SK-N-SH treated with all-trans-retinoic acid at 6 μM for 48 hours (cell line): ENCODE results near the gene STAB2.

Experiments
- ATAC-seq: fragments of 200-7000 bp; cut with Tn5 transposase; 3 replicates; pipeline ENCODE4 v1.9.1; 2020; ENCODE audit warnings: mild to moderate bottlenecking, moderate library complexity
- ARNTL ChIP-seq: fragments of 450-650 bp; formaldehyde crosslinking; IDR thresholded peaks from 2 replicates; pipeline ENCODE4 v1.5.0; 2020; ENCODE audit warnings: low read depth, mild to moderate bottlenecking, moderate library complexity, borderline replicate concordance
- BACH2 ChIP-seq: fragments of 250-450 bp; sonication (Bioruptor Pico); IDR thresholded peaks from 2 replicates; pipeline ENCODE4 v1.9.0; 2021; ENCODE audit warnings: mild to moderate bottlenecking, borderline replicate concordance
- CREB5 ChIP-seq: fragments of 250-450 bp; sonication (Bioruptor Pico); IDR thresholded peaks from 2 replicates; pipeline ENCODE4 v1.5.1; 2020; ENCODE audit warnings: low read depth, mild to moderate bottlenecking, moderate library complexity
- CSDC2 ChIP-seq: fragments of 250-450 bp; sonication (Bioruptor Pico); IDR thresholded peaks from 2 replicates; pipeline ENCODE4 v1.5.0; 2020; ENCODE audit warnings: mild to moderate bottlenecking, moderate library complexity
- CSRNP3 ChIP-seq: fragments of 250-450 bp; sonication (Bioruptor Pico); IDR thresholded peaks from 2 replicates; pipeline ENCODE4 v1.5.1; 2021; ENCODE audit warnings: mild to moderate bottlenecking, moderate library complexity
- GLIS3 ChIP-seq: fragments of 250-450 bp; sonication (Bioruptor Pico); IDR thresholded peaks from 2 replicates; pipeline ENCODE4 v1.5.0; 2020; ENCODE audit warnings: mild to moderate bottlenecking, moderate library complexity
- ISL1 ChIP-seq: fragments of 250-450 bp; sonication (Bioruptor Pico); IDR thresholded peaks from 2 replicates; pipeline ENCODE4 v2.1.2; 2022; ENCODE audit warnings: mild to moderate bottlenecking, moderate library complexity
- PATZ1 ChIP-seq: fragments of 250-450 bp; sonication (Bioruptor Pico); IDR thresholded peaks from 2 replicates; pipeline ENCODE4 v1.8.0; 2020; ENCODE audit warnings: mild to moderate bottlenecking, moderate library complexity, borderline replicate concordance
- PPARA ChIP-seq: fragments of 250-450 bp; sonication (Bioruptor Pico); IDR thresholded peaks from 2 replicates; pipeline ENCODE4 v1.5.0; 2020; ENCODE audit warnings: mild to moderate bottlenecking, borderline replicate concordance
- RARB ChIP-seq: fragments of 250-450 bp; sonication (Bioruptor Pico); IDR thresholded peaks from 2 replicates; pipeline ENCODE4 v1.8.0; 2021; ENCODE audit warnings: mild to moderate bottlenecking, moderate library complexity
- TCF4 ChIP-seq: fragments of 250-450 bp; sonication (Bioruptor Pico); IDR thresholded peaks from 2 replicates; pipeline ENCODE4 v1.8.0; 2021; ENCODE audit warnings: mild to moderate bottlenecking, moderate library complexity, borderline replicate concordance
- TOX ChIP-seq: fragments of 250-450 bp; sonication (Bioruptor Pico); IDR thresholded peaks from 2 replicates; pipeline ENCODE4 v1.8.0; 2021; ENCODE audit warnings: mild to moderate bottlenecking, moderate library complexity, borderline replicate concordance
- TSHZ2 ChIP-seq: fragments of 250-450 bp; sonication (Bioruptor Pico); IDR thresholded peaks from 2 replicates; pipeline ENCODE4 v1.5.0; 2020; ENCODE audit warnings: mild to moderate bottlenecking, moderate library complexity
- ZC3H10 ChIP-seq: fragments of 250-450 bp; sonication (Bioruptor Pico); IDR thresholded peaks from 2 replicates; pipeline ENCODE4 v1.5.1; 2021; ENCODE audit warnings: mild to moderate bottlenecking, moderate library complexity
- ZFP3 ChIP-seq: fragments of 250-450 bp; sonication (Bioruptor Pico); IDR thresholded peaks from 2 replicates; pipeline ENCODE4 v1.5.0; 2020; ENCODE audit warnings: mild to moderate bottlenecking, moderate library complexity
- ZFP30 ChIP-seq: fragments of 450-650 bp; formaldehyde crosslinking; IDR thresholded peaks from 2 replicates; pipeline ENCODE4 v1.5.0; 2022; ENCODE audit warnings: mild to moderate bottlenecking, moderate library complexity
- ZNF565 ChIP-seq: fragments of 450-650 bp; formaldehyde crosslinking; conservative IDR thresholded peaks from 2 replicates; pipeline ENCODE4 v1.5.0; 2020; ENCODE audit warnings: low read depth, mild to moderate bottlenecking, moderate library complexity
- ZNF70 ChIP-seq: fragments of 450-650 bp; formaldehyde crosslinking; IDR thresholded peaks from 2 replicates; pipeline ENCODE4 v1.5.0; 2020; ENCODE audit warnings: mild to moderate bottlenecking, moderate library complexity

STAB2 gene

GRCh38 chr12:103772367-103773108 is 185.5 kb downstream of the STAB2 start:
- ATAC-seq = no peak
- no peak for TF ChIP-seq ZNF70
- no peak for TF ChIP-seq PATZ1
- TF ChIP-seq ZC3H10 (CRISPR knock-in tag) = no peak
- no peak for TF ChIP-seq ZFP3 (CRISPR knock-in tag)
- TF ChIP-seq CREB5 (CRISPR knock-in tag) = no peak

- no peak for ATAC-seq
- TF ChIP-seq BACH2 = no peak
- no peak for TF ChIP-seq ZC3H10 (CRISPR knock-in tag)
- no peak for TF ChIP-seq ZNF565
- TF ChIP-seq GLIS3 (CRISPR knock-in tag) = no peak
- TF ChIP-seq PPARA (CRISPR knock-in tag) = no peak
- no peak for TF ChIP-seq CSRNP3 (CRISPR knock-in tag)
- no peak for TF ChIP-seq TCF4 (CRISPR knock-in tag)
- no peak for TF ChIP-seq CSDC2 (CRISPR knock-in tag)
- no peak for TF ChIP-seq ZFP3 (CRISPR knock-in tag)
- TF ChIP-seq ZNF70 = no peak
- TF ChIP-seq ZFP30 (CRISPR knock-in tag) = no peak
- no peak for TF ChIP-seq TSHZ2 (CRISPR knock-in tag)
- no peak for TF ChIP-seq ARNTL (CRISPR knock-in tag)
- no peak for TF ChIP-seq TOX (CRISPR knock-in tag)
Observed at GRCh38 chr12:103773109-103773910, 186.2 kb downstream of the STAB2 start.

- TF ChIP-seq CSDC2 (CRISPR knock-in tag) (no peak), ZFP30 (CRISPR knock-in tag) (no peak), ZFP3 (CRISPR knock-in tag) (no peak), RARB (no peak), ISL1 (CRISPR knock-in tag) (no peak), ZC3H10 (CRISPR knock-in tag) (no peak), CREB5 (CRISPR knock-in tag) (no peak), ZNF70 (no peak)
- no peak for ATAC-seq
Observed at GRCh38 chr12:103774977-103775560, 188.0 kb downstream of the STAB2 start.
